ENCODE measurements around the gene STAT5B. TPM values are rescaled to one million over a fixed set of nuclear protein-coding genes. Genes with fewer than 3 reads are reported as not detected.

Gene STAT5B
- total RNA-seq, 1 experiment from 2014 or later, result 15.8 TPM

DNA sequence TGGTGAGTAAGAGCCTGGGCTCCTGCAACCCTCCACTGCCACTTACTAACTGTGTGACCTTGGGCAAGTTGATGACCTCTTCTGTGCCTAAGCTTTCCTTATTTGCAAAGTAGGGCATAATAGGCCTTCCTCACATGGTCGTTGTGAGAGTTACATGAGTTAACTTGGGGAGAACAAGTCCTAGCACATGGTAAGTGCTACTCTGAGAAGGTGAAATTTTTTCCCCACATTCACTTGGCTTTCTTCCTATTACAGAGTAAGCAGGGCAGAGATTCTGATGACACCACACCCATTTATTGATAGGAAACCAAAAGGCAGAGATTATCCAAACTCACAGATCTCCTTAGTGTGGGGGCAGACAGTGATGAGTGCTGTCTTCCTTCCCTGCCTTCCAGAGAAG is 96.9 kb downstream of the STAT5B start:
- no peak for DNase-seq (ENCODE audit: low spot score)
- in situ Hi-C loops (cut with HindIII; ENCODE audit: low sequenced_read_pairs), result no loop called here

DNA sequence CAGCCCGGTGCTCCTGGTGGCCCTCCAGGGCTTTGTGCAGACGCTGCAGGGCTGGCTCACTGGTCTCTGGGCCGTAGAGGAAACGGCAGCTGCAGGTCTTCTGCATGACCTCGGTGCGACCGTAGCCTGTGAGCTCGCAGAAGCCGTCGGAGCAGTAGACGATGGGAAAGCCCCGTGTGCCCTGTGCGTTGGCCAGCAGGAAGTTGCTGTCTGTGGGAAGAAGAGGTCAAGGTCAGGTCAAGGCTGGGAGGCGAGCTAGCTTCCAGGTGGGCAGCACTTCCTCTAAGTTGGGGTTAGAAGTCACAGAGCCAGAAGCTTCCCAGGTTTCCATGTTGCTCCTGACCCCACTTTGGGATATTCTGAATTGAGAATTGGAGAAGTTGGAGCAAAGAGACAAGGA is 97.4 kb downstream of the STAT5B start:
- no peak for DNase-seq (ENCODE audit: low spot score)
- in situ Hi-C loops (cut with HindIII; ENCODE audit: low sequenced_read_pairs), result no loop called here

DNA sequence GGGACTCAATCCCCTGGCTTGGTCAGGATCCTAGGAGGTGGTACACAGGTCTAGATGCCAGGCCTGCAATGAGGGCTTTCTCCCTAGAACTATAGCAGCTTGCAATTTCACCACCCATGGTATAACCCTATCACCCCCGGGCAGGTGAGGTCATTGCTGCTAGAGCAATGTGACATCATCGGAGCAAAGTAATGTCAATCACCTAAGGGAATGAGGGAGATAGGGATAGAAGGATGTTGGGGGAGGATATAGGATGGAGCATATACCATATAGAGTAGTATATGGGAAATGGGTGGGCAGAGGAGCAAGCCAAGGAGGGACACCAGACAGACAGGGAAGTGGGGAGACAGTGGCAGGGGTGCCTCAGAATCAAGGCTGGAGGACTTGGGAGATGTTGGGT is 98.5 kb downstream of the STAT5B start:
- DNase-seq (ENCODE audit: low spot score), result no peak
- in situ Hi-C loops (cut with HindIII; ENCODE audit: low sequenced_read_pairs), result no loop called here

DNA sequence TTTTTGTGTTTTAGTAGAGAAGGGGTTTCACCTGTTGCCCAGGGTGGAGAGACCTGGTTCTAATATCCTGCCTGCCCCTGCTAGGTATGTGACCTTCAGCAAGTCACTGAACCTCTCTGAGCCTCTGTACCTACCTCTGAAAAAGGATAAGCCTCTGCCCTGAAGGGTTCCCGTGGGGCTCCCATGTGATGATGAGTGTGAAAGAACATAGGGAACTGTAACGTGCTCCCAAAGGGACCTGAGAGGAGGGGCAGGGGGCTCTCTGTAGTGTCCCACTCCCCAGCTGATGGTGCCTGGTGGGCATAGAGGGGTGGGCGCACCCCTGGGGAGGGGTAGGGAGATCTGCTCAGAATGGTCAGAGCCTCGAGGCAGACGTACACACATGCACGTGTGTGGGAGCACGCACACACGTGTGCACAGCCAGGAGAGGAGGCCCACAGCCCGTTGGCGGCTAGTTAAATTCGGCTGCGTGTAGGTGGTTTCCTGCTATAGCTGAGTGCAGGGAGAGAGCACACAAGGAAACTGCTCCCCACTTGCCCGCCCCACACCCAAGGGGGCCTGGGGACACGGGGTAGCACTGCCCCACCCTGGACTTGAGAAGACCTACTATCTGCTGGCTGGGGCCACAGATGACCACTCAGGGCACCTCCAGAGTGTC is 101.9 kb downstream of the STAT5B start:
- in situ Hi-C loops (cut with HindIII; ENCODE audit: low sequenced_read_pairs), result loop anchor here (5.0 kb wide), 1 partner anchor 83 kb away; no protein-coding TSS in a partner anchor
- no peak for DNase-seq (ENCODE audit: low spot score)

DNA sequence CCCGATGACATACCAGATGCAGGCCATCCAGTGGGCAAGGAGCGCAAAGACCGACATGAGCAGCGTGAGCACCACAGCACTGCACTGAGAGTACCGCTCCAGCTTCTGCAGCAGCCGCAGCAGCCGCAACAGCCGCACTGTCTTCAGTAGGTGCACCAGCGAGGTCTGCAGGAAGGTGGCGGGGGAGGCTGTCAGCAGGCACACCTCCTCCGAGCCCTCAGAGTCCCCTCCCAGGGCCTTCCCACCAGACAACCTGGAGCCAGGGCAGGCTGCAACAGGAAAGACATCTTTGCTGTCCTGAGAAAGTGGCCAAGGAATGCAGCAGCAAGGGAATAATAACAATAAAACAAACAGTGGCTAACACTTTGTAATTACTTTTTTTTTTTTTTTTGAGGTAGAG is 104.4 kb downstream of the STAT5B start:
- in situ Hi-C loops (cut with HindIII; ENCODE audit: low sequenced_read_pairs), result loop anchor here (5.0 kb wide), 1 partner anchor 85 kb away; no protein-coding TSS in a partner anchor
- no peak for DNase-seq (ENCODE audit: low spot score)

DNA sequence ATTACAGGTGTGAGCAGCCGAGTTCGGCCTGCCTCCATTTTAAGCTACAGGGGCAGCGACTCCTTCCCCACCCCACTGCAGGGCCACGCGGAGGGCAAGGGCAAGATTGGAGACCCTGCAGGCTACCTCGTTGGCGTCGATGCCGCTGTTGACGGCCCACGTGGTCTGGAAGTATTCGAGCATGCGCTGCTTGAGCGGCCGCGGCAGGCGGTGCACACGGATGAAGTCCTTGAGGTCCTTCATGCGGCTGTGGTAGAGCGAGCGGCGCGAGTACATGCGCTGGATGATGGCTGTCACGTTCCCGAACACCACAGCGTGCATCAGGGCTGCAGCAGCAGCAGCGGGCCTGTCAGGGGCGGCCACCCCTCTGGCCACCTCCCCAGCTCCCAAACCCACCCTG is 106.8 kb downstream of the STAT5B start:
- no peak for DNase-seq (ENCODE audit: low spot score)
- in situ Hi-C loops (cut with HindIII; ENCODE audit: low sequenced_read_pairs), result no loop called here

DNA sequence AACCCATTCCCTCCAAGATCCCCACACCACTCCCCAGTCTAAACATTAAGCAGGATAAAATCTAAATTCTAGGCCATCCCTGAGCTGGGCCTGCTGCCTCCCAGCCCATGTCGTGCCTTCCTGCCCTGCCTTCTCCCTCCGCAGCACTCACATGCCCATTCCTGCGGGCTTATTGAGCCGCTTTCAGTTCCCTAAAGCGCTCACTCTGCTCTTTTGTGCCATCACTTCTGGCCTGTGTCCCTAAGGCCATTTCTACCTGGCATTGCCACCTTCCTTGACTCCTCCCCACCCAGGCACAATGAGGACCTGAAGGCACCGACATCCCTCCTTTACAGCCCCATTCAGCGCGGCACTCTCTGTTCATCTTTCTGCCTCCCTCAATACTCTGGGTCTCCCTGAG is 108.4 kb downstream of the STAT5B start:
- no peak for DNase-seq (ENCODE audit: low spot score)
- in situ Hi-C loops (cut with HindIII; ENCODE audit: low sequenced_read_pairs), result no loop called here

DNA sequence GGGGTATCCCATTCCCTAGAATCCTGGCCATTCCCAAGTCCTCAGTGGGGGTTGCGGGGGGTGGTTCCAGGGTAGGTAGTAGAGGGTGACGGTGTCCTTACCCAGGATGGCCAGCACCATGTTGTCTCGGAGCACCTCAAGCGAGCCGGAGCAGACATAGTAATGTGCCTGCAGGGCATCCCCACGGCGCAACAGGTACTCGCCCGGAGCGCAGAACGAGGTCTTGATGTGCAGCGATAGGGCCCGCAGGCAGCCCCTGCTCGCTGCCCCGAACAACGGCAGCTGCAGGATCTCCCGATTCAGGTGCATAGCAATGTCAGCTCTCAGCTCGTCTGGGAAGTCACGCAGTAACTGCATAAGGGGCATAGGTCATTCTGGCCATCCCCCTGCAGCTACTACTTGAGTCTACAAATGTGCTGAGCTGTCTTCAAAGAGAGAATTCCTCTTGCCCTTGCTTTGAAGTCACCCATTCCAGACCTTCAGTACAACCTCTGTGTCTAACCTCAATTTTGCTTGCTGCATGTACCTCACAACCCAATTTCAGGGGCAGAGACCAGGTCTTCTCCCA is 109.9 kb downstream of the STAT5B start:
- in situ Hi-C loops (cut with HindIII; ENCODE audit: low sequenced_read_pairs), result no loop called here

DNA sequence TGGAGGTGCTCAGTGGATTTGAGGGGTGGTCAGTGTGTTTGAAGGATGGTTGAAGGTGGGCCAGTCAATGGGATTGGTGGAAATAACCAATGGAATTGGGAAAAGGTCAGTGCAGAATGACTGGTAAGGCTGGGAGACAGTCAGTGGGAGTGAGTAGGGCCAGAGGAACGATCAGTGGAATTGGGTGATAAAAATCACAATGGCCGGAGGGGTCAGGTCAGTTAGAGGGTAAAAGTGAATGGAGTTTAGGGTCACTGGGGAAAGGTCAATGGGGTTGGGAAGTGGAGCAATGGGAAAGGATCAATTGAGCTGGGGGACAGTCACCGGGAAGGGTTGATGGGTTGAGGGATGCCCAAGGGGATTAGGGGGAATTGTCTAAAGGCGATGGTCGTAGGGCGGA is 110.4 kb downstream of the STAT5B start:
- DNase-seq (ENCODE audit: low spot score), result no peak
- in situ Hi-C loops (cut with HindIII; ENCODE audit: low sequenced_read_pairs), result no loop called here

More for the DNA sequence above, 109.9 kb downstream of the STAT5B start:
- no peak for DNase-seq (ENCODE audit: low spot score)

DNA sequence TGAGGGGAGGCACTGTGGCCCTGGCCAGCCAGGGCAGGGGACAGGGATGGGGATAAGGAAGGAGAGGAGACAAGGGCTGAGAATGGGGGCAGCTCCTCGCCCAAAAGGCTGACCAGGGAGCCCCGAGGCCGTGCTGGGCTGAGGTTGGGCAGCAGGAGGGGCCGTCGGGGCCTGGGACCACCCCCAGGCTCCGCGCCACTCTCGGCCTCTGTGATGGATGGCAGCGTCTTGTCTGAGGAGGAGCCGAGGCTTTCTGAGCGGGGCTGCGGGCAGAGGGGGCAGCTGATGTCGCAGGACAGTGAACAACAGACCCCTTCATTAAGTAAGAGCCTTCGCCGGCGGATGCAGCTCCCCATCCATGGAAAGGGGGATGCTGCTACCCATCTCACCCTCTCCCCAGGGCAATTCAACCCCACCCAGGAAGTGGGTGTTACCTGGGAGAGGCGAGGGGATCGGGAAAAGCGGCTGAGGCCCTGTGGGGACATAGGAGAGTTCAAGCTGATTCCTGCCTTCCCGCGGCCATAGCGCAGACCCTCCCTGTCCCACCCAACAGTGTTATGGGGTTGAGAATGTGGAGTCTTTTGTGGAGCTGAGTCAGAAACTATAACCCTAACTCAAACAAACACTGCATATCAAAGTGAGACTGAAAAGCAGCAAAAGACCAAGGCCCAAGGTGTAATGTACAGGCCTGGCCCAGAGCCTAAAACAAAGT is 112.3 kb downstream of the STAT5B start:
- DNase-seq (ENCODE audit: low spot score), result no peak
- in situ Hi-C loops (cut with HindIII; ENCODE audit: low sequenced_read_pairs), result no loop called here

DNA sequence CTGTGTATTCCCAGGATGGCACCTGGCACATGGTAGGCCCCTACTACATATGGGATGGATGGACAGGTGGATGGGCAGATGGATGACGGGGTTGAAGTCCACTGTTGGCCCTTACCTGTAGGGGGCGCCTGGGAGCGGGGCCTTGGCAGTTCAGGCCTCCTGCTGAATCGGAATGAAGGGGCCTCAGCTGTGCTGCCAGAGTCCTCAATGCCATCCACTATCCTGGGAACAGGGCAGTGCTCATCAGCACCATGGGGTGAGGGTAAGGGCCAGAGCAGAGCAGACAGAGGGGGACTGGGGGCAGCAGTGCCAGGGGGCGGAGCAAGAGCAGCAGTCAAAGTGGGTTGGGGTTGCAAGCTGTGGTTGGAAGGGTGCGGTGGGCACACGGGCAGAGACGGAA is 113.1 kb downstream of the STAT5B start:
- in situ Hi-C loops (cut with HindIII; ENCODE audit: low sequenced_read_pairs), result no loop called here
- DNase-seq (ENCODE audit: low spot score), result no peak

DNA sequence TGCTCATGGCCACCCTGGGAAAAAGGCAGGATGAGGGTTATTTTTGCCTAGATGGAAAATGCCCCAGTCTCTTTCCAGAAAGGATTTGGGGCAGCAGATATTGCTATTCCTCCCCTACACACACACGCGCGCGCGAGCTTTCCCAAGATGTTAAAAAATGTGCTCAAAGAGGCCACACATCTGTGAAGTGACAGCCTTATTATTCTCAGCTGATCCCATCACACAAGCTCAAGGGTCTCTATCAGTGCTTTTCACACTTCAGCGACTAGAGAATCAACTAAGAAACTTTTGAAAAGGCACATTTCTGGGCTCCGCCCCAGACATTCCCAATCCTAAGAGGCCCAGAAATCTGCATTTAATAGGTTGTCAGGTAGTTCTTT is 115.7 kb downstream of the STAT5B start:
- in situ Hi-C loops (cut with HindIII; ENCODE audit: low sequenced_read_pairs), result no loop called here
- no peak for DNase-seq (ENCODE audit: low spot score)

DNA sequence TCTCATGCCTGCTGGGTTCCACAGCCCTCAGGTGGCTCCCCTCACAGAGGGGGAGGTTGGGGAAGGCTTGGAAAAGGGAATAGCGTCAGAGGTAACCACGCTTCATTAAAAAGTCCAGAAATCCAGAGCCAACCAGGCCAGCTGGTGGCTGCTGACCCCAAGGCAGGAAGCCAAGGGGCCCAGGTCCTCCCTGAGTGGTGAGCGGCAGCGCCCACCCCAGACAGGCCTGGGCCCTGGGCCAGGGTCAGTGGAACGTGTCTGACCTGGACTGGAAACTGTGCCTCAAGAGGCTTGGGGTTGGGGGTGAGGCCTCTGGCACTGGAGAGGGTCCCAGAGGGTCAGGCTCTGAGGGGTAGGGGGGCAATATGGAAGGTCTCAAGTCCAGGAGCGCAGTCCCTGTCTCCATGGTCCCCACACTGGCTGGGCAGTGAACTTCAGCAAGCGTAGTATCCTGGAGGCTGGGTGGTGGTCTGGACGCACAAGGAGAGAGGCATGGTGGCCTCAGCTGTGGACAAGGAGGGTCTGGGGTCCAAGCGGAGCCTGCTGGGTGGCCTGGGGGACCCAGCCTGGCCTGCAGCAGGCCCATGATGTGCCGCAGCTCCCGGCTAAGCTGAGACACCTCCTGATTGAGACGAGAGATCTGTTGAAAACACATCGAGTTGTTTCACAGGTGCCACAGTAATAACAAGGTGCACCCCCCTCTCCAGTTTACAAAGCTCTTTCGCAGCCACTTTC is 116.2 kb downstream of the STAT5B start:
- DNase-seq (ENCODE audit: low spot score), result no peak
- in situ Hi-C loops (cut with HindIII; ENCODE audit: low sequenced_read_pairs), result no loop called here

DNA sequence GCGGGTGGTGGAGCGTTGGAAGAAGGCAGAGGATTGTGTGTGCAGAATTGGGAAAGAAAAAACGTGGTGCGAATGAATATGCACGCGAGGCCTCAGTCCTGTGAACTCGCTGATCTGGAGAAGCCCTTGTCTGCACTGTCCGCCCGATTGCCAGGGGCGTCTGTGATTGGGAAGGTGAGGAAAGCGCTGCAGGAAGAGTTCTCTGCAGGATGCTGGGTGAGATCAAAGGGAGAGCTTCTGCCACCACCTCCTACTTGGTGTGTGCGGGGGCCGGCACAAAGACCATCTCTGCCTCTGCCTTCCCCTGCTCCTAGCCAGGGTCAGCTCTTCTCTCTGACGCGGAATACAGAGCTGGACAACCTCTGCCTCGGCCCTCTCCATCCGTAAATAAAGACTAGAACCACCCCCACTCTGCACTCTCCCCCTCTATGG is 120.6 kb downstream of the STAT5B start:
- in situ Hi-C loops (cut with HindIII; ENCODE audit: low sequenced_read_pairs), result no loop called here
- no peak for DNase-seq (ENCODE audit: low spot score)

DNA sequence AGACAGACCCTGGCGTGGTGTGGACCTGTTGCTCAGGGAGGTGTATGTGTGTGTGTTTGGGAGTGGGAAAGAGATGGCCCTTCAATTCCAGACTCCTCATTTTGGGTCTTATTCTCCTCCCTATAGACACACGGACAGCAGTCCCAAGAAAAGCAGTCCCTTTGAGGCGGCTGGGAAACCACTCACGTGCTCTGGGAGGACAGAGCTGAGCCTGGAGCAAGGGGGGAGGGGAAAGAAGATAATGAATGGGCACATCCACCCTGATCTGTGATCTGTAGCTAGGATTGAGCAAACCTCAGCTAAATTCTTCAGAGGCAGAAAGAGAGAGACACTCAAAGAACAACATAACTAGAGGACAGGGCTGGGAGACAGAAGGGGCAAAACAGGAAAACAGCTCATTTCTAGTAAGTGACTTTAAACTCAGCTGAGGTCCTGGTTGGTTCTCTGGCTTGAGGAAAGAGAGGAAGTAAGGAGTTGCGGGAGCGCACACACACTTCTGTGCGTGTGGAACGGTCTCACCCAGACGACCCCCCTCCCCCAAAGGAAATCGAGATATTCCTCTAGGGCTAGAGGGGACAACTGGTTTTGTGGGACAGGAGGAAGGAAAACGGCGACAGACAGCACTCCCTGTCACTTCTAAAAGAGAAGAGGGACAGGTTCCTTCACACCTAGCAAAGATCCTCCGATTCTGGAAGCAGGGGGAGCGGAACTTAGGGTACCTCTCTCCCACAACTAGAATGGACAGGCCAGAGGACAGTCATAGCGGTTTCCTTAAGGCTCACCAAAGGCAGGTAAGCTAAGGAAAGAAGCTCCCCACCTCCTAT is 122.1 kb downstream of the STAT5B start:
- in situ Hi-C loops (cut with HindIII; ENCODE audit: low sequenced_read_pairs), result no loop called here
- DNase-seq (ENCODE audit: low spot score), result no peak

All from G401 (cell line).